Ecto neural progenitor cell (in vitro differentiated cells): ENCODE measurements around the gene PHF12.

ENCODE experiments used
- DNase-seq: peaks from one replicate; pipeline ENCODE4 v3.0.0-alpha.2; 2018; ENCODE audit warnings: low spot score

The PHF12 gene

DNA sequence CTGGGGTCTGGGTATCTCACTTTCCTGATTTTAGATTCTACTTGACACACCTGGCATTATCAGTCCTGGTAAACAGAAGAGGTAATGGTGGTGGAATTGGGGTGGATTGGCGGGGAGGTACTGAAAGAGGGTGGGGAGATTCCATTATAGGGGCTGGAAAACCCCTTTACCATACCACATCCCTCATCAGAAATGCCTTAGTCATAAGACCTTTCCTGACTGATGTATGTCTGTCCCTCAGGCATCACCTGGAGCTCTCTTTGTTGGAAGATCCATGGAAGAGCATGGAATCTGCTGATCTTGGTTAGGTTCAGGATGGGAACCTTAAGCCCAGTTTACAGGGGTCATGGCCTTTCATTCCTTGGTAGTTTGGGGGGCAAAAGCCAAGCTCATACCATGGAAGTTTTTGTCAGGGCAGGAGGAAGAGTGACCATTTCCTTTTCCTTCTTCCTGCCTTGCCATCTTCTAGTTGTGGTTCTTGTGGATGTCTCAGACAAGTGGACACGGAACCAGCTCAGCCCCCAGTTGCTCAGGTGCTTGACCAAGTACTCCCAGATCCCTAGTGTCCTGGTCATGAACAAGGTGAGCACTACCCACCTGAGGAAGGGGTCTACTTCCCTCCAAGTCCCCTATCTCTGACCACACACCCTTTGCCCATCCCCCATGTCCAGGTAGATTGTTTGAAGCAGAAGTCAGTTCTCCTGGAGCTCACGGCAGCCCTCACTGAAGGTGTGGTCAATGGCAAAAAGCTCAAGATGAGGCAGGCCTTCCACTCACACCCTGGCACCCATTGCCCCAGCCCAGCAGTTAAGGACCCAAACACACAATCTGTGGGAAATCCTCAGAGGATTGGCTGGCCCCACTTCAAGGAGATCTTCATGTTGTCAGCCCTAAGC lies 93.2 kb downstream of the PHF12 start:
- no peak for DNase-seq

DNA sequence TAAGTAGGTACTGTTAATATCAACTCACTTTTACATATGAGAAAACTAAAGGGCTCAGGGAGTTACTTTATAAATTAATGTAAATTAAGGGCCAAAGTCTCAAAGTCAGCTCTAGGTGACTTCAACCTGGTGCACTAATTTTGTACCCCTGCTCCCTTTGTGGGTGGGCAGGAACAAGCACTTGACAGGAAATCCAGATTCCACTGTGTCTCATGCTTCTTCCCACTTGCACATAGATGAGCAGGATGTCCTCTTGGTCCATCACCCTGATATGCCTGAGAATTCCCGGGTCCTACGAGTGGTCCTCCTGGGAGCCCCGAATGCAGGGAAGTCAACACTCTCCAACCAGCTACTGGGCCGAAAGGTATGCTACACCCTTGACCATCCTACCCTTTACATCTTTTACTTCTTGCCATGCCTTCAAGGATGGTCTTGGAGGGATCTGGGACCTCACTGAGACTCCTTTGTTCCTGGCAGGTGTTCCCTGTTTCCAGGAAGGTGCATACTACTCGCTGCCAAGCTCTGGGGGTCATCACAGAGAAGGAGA lies 95.2 kb downstream of the PHF12 start:
- no peak for DNase-seq

DNA sequence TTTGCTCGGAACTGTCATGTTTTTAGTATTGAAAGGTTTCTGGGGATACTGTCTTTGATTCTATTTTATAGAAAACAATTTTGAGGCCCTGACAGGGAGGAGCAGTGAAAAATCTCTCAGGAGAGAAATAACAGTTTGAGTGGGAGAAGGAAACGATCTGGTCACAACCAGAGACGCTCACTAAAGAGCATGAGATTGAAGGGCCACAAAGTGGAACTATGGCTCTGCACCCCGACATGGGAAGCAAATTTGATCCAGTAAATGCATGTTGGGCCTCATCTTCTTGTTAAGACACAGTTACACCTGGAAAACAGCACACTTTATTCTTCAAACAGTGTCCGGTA lies 96.0 kb downstream of the PHF12 start:
- no peak for DNase-seq
